CD4-positive, alpha-beta T cell treated with Interleukin-1 beta for 1 hour (primary cell): ENCODE data around the gene INSC.

Experiments
- DNase-seq, 2 donors: peaks; one replicate each; pipeline ENCODE4 v3.0.0-alpha.2; 2020 to 2022

Gene INSC

GRCh38 chr11:15111215-15111614, 3.5 kb upstream of the INSC start:
- DNase-seq: no peak

- DNase-seq: no peak
These were observed 2.6 kb upstream of the INSC start for GRCh38 chr11:15112131-15112541.

GRCh38 chr11:15113381-15113780, 1.3 kb upstream of the INSC start:
- DNase-seq: peak in 1 of 2 donors; percentile 63

- no peak for DNase-seq
These were observed 963 bp downstream of the INSC start for GRCh38 chr11:15115686-15116085.

GRCh38 chr11:15117751-15118150, 3.0 kb downstream of the INSC start:
- DNase-seq: no peak

- no peak for DNase-seq
These were observed 3.7 kb downstream of the INSC start for GRCh38 chr11:15118431-15118830.

GRCh38 chr11:15119352-15119751, 4.6 kb downstream of the INSC start:
- DNase-seq: no peak

GRCh38 chr11:15119826-15120225, 5.1 kb downstream of the INSC start:
- DNase-seq: no peak

GRCh38 chr11:15123849-15124248, 9.1 kb downstream of the INSC start:
- DNase-seq: no peak

GRCh38 chr11:15124528-15124927, 9.8 kb downstream of the INSC start:
- DNase-seq: no peak

- no peak for DNase-seq
These were observed 12.6 kb downstream of the INSC start for GRCh38 chr11:15127341-15127740.

- no peak for DNase-seq
These were observed 13.9 kb downstream of the INSC start for GRCh38 chr11:15128621-15129020.

GRCh38 chr11:15136166-15136565, 21.4 kb downstream of the INSC start:
- no peak for DNase-seq

- DNase-seq: no peak
These were observed 24.5 kb downstream of the INSC start for GRCh38 chr11:15139096-15139770.

- no peak for DNase-seq
These were observed 25.4 kb downstream of the INSC start for GRCh38 chr11:15139958-15140659.

GRCh38 chr11:15141381-15141780, 26.7 kb downstream of the INSC start:
- no peak for DNase-seq

- DNase-seq: no peak
These were observed 28.1 kb downstream of the INSC start for GRCh38 chr11:15142838-15143237.

- DNase-seq: no peak
These were observed 29.1 kb downstream of the INSC start for GRCh38 chr11:15143855-15144254.

- DNase-seq: no peak
These were observed 29.6 kb downstream of the INSC start for GRCh38 chr11:15144347-15144746.

- DNase-seq: no peak
These were observed 30.4 kb downstream of the INSC start for GRCh38 chr11:15145151-15145550.

GRCh38 chr11:15145615-15146014, 30.9 kb downstream of the INSC start:
- DNase-seq: no peak

- no peak for DNase-seq
These were observed 31.7 kb downstream of the INSC start for GRCh38 chr11:15146271-15147003.

GRCh38 chr11:15148169-15148568, 33.4 kb downstream of the INSC start:
- DNase-seq: no peak

- no peak for DNase-seq
These were observed 34.3 kb downstream of the INSC start for GRCh38 chr11:15149050-15149449.
